NCI-H82 (cell line): ENCODE results near the gene ATP2B1.
"Not testable (repeated sequence)": the region's sequence is repeated elsewhere in the genome, so short reads cannot be mapped to it uniquely, and the experiment has no call there.

ENCODE experiments used
- DNase-seq: peaks from one replicate; lab custom pipeline; 2025; lab: John Stamatoyannopoulos, UW

Gene ATP2B1

GRCh38 chr12:89708565-89709156, at the start of gene ATP2B1:
Gene ATP2B1 (minus strand): TSS chr12:89708838. CDS start chr12:89655886, 52,952 bp downstream.
- peak; percentile 89 for DNase-seq

DNA sequence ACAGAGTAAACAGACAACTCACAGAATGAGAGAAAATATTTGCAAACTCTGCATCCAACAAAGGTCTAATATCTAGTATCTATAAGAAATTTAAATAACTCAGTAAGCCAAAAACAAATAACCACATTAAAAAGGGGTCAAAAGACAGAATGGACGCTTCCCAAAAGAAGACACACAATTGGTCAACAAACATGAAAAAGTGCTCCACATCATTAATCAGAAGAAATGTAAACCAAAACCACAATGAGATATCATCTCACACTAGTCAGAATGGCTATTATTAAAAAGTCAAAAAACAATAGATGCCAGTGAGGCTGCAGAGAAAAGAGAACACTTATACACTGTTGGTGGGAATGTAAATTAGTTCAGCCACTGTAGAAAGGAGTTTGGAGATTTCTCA, 49.3 kb upstream of the ATP2B1 start:
- DNase-seq: not testable (repeated sequence)

- no peak for DNase-seq
Observed at GRCh38 chr12:89756585-89757398, 48.2 kb upstream of the ATP2B1 start.

- DNase-seq: no peak
Observed at GRCh38 chr12:89756194-89756584, 47.6 kb upstream of the ATP2B1 start.

GRCh38 chr12:89753997-89754396, 45.4 kb upstream of the ATP2B1 start:
- no peak for DNase-seq

GRCh38 chr12:89752341-89752740, 43.7 kb upstream of the ATP2B1 start:
- DNase-seq: no peak

DNA sequence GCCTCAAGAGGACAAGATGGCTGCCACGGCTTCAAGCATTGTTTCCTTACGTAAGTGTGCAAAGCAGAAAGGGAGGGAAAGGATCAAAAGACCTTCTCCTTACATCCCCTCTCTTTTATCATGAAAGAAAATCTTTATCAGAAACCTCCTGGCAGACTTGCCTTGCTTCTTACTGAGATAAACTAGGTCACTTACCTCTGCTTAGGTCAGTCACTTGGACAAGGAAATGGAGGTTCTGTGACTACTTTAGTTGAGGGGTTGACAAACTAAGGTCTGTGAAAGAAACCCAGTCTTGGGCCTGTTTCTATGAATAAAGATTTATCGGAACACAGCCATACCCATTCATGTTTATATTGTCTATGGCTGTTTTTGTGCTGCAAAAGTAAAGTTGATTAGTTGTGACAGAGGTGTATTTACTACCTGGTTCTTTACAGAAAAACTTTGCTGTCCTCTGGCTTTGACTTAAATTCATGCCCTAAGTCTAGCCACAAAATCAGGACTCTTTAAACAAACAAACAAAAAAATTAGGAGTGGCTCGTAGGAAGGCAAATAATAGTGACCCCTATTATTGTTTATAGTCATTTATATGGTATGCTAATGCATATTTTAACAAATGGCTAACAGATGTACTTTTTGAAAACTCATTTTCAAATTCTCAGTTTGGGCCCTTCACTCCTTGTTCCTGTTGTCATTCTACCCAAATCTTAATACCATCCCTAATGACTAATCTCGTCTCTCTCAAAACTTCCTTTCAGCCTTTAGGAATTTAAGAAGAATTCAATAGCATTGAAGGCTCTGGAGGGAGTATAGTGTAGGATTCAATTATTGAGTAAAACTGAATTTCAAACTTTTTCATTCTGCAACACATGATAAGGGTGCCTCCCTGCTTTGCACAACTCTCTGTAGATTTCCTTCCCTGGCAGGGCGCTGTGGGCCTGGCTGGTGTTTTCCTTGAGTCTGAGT, 42.0 kb upstream of the ATP2B1 start:
- DNase-seq: no peak

DNA sequence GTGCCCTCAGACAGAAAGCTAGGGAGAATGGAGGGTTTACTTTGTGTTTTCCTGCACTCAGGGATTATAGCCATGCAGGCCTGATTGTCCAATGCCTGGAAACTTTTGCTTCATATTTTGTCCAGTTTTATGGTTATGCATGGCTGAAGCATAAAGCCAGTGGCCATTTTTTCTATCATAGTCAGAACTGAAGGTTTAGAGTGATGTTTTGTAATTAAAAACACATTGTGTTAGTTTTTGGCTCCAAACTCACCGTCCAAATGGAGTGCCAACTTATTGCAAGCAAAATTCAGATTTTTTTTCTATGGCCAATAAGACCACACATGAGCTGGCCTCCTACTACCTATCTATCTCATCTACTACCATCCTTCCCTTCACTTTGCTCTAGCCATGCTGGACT, 40.2 kb upstream of the ATP2B1 start:
- no peak for DNase-seq

- DNase-seq: no peak
Observed at GRCh38 chr12:89745286-89745685, 36.6 kb upstream of the ATP2B1 start.

- DNase-seq: no peak
Observed at GRCh38 chr12:89742337-89743022, 33.8 kb upstream of the ATP2B1 start.

DNA sequence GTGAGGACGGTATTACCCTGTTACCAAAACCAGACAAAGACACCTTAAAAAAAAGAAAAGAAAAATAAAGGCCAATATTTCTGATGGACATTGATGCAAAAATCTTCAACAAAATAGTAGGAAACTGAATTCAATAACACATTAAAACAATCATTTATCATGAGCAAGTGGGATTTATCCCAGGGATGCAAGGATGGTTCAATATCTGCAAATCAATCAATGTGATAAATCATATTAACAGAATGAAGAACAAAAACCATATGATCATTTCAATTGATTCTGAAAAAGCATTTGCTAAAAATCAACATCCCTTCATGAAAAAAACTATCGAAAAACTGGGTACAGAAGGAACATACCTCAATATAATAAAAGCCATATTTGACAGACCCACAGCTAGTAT, 32.3 kb upstream of the ATP2B1 start:
- DNase-seq: no peak

DNA sequence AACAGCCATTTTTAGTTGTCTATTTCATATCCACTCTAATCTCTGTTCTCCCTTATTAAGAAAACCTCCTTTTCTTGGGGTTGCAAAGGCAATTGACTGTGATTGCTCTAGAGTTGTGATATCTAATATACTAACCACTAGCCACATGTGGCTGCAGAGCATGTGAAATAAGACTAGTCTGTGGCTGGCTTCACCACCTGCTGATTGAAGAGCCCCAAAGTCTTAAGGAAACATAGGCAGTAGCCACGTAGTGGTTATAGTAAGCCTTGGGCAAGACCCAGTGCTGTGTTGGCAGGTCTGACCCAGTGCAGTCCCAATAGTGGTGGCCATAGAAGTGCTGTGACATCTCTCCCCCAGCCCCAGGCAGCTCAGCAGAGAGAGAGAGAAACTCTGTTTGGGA, 28.4 kb upstream of the ATP2B1 start:
- DNase-seq: no peak

DNA sequence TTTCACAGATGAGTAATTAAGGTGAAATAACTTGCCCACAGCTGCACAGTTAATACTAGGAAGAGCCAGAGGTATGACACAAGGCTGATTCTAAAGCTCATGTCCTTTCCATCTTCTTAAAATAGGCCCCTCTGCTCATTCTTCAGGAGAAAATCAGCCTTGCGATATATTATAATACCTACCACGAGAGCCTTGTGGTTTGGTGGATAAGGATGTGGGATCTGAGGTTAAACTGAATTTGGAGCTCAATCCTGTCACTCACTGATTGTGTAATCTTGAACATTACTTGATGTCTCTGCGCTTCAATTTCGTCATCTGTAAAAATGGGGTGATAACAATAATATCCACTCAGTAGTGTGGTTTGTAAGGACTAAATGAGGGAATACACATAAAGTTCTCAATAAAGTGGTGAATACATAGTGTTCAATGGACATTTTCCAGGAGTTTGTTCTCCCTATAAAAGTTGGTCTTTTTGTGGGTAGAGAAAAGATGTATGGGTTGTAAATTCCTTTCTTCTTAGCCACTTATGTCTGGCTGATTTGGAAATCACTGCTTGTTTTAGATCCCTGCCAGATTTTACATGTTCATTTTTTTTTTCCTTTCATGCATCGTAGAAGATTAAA, 25.1 kb upstream of the ATP2B1 start:
- DNase-seq: no peak

DNA sequence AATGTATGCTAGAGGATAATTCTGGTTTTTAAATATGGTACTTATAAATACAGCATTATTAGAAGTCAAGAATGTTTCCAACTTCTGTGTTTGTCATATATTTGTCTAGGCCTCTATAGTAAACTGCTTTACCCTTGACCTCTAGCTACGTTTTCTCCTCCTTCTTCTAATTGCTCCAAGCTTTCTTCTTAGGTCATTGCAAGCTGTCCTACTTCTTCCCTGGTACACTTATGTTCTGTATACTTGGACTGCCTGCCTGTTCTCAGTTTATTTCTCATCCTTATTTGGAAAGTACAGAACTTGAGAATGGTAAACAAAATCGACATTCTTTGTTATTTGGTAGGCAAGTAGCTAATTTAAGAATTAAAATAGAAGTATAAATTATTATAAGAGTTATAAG, 23.9 kb upstream of the ATP2B1 start:
- DNase-seq: no peak

- DNase-seq: no peak
Observed at GRCh38 chr12:89731614-89732013, 23.0 kb upstream of the ATP2B1 start.

GRCh38 chr12:89731089-89731488, 22.5 kb upstream of the ATP2B1 start:
- no peak for DNase-seq

GRCh38 chr12:89729946-89730459, 21.4 kb upstream of the ATP2B1 start:
- DNase-seq: no peak

GRCh38 chr12:89723276-89723675, 14.6 kb upstream of the ATP2B1 start:
- DNase-seq: no peak

DNA sequence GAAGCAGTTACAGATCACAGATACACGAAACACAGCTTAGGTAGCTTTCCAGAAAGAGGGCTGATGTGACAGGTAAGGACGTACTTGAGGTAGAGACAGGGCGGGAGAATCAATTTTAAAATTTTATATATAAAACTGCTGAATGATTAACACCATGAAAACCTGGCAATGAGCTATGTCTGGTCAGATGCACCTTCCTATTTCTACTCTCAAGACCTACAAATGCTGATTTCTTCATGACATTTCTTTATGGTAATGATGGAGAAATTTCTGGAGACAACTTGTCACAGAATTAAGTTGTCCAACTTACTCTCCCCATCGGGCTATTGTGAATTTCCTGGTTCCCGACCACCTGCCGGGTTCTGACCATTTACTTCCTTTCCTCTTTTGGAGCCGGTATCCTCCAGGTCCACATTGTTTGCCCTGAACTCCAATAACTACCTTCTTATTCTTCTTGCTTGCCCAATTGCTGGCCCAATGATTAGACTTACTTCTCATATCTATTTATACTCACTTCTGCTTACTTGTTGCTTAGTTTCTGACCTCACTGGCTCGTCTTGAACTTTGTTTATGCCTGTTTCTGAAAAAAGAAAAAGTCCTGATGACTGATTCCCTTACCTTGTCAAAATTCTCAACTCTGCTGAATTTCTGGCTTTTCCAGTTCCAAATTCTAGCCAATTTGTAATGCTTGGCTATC, 12.8 kb upstream of the ATP2B1 start:
- no peak for DNase-seq

GRCh38 chr12:89717759-89718523, 9.3 kb upstream of the ATP2B1 start:
- no peak for DNase-seq
